Mesenteric fat pad (tissue), 1 donor: Measurements from ENCODE around the gene CPSF7. TPM values are rescaled to one million over a fixed set of nuclear protein-coding genes. Genes with fewer than 3 reads are reported as not detected.
"Not testable (repeated sequence)": the region's sequence is repeated elsewhere in the genome, so short reads cannot be mapped to it uniquely, and the experiment has no call there.

Source experiments
- DNase-seq: peaks from one replicate; pipeline ENCODE4 v3.0.0-alpha.2; 2020; ENCODE audit warnings: low spot score
- total RNA-seq: library from RNA; stranded (reverse); fragmentation: NEBNext Ultra II Directional; extraction: Animal tissue kit (Norgen Biotek cat#: 25700); gene quantifications from one replicate; pipeline ENCODE4 v1.2.1, GENCODE V29; 2021
- donor health status: DM: yes; HTN: yes; CAD: no.

Gene CPSF7
- total RNA-seq, 1 donor from 2014 or later, result 73.0 TPM

DNA sequence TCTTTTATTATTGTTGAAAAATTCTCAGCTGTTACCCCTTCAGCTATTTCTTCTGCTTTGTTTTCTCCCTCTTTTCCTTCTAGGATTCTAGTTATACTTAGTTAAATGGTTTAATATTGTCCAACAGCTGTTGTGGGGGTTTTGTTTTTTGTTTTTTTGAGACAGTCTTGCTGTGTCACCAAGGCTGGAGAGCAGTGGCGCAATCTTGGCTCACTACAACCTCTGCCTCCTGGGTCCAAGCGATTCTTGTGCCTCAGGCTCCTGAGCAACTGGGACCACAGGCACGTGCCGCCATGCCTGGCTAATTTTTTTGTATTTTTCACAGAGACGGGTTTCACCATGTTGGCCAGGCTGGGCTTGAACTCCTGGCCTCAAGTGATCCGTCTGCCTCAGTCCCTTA is 12.8 kb upstream of the CPSF7 start:
- peak; percentile 30 for DNase-seq

DNA sequence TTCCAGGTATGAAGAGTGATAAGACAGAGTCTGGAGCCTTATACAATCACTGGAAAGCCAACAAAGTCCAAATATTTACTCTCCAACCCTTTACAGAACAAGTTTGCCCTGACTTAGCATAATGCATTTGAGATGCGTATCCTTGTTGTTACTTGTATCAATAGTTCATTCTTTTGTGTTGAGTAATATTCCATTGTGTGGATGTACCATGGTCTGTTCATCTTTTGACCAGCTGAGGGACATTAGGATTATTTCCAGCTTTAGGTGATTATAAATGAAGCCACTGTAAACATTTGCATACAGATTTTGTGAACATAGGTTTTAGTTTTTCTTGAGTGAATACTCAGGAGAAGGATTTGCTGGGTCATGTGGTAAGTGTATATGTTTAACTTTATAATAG is 9.8 kb upstream of the CPSF7 start:
- no peak for DNase-seq

DNA sequence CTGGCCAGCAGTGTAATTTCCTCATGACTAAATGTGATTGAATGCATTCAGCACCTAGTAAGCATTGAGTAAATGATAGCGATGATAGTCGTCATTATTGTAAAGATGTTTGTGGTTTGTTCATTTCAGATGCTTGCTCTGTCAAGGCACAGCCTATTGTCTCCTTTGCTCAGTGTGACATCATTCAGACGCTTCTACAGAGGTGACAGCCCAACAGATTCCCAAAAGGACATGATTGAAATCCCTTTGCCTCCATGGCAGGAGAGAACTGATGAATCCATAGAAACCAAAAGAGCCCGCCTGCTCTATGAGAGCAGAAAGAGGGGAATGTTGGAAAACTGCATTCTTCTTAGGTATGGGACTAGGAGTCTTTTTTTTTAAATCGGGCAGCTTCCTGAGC is 7.7 kb upstream of the CPSF7 start:
- no peak for DNase-seq

DNA sequence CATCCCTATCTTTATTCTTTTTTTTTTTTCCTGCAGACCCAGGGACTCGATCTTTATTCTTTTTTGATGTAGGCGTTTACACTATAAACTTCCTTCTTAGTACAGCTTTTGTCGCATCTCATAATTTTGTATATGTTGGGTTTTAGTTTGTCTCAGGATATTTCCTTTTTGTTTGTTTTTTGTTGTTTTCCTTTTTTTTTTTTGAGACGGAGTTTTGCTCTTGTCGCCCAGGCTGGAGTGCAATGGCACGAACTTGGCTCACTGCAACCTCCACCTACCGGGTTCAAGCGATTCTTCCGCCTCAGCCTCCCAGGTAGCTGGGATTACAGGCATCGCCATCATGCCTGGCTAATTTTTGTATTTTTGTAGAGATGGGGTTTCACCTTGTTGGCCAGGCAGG is 1.1 kb upstream of the CPSF7 start:
- not testable (repeated sequence) for DNase-seq

DNA sequence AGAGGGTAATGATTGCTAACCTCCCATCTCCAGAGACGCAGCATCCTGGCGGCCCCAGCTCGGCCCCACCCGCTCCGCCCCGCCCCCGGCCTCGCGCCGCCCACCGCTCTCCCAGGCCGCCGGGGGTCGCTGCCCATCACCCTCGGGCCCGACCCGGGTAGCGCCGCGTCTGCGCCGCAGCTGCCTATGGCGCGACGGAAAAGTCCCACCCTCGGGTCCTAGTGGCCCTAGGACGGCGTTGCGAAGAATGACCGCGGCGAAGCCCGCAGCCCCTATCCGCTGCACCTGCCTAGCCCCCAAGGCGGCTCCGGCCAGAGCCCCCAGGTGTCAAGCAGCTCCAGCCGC is 457 bp downstream of the CPSF7 start:
- DNase-seq, result no peak

DNA sequence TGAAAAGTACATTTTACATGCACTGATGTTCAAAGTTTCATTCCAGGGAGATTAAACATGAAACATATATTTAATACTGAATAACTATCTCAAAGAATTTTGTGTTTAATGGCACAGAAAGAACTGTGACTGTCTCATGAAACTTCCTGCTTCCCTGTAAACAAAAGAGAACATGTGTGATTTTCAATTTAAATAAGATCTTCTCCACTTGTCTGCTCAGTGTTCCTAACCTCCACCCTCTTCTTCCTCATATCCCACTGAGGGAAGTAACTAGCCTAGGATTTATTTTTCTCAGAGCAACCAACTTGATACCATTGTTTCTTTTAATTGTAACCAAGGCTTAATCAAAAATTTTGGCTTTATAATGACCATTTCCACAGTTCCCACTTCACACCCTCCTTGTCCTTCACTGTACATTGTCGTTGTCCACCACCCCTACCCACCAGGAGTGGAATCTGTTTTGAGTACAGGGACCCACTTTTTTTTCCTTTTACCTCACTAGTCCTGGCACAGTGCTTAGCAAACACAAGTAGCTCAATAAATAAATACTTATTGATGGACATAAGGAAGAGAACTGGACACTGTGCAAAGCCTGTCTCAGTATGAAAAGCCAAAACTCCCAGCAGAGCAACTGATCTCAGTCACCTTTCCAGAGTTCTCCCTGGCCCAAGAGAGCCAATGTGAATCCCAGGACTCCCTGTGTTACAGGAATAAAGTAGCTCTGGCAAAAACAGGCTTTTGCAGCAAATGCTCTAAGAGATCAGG is 4.2 kb downstream of the CPSF7 start:
- DNase-seq, result no peak

DNA sequence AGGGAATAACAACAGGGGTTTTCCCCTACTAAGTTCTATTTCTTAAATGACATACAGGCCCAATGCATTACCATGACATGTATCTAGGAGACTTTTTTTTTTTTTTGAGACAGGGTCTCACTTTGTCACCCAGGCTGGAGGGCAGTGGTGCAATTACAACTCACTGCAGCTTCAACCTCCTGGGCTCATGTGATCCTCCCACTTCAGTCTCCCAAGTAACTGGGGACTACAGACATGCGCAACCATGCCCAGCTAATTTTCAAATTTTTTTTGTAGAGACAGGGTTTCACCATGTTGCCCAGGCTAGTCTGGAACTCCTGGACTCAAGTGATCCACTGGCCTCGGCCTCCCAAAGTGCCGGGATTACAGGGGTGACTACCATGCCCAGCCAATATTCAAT is 7.5 kb downstream of the CPSF7 start:
- DNase-seq, result no peak

DNA sequence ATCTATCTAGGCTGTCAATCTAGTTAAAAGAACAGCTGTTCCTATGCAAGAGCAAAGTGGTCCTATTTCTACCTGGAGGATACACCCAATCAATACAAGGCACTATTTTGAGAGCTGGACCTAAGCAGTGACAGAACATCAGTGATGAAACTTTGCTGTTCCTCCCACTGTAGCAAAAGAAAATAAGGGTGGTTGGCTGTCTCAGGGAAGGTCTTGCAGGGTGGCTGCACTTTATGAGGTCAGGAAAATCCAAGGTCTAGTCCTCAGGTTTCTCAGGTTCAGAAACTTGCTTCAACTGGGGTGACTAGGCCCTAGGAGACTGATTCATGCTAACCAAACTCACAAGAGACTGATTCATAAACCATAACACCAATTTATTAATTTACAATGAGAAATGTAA is 11.6 kb downstream of the CPSF7 start:
- no peak for DNase-seq

DNA sequence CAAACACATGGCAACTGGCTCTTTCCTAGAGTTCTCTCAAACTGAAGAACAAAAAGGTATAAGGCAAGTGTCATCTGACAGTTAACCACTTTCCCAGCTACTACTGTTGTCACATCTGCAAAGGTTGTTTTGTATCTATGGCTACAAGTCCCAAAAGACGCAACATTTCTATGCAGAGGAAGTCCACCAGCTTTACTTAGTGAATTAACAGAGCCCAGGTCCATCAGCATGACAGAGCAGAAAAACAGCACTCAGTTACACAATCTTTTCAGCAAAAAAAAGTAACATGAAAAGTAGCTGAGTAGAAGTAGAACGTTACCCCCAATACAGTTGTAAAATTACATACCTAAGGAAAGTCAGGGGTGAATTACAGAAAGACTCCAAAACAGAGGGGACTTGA is 12.1 kb downstream of the CPSF7 start:
- no peak for DNase-seq

DNA sequence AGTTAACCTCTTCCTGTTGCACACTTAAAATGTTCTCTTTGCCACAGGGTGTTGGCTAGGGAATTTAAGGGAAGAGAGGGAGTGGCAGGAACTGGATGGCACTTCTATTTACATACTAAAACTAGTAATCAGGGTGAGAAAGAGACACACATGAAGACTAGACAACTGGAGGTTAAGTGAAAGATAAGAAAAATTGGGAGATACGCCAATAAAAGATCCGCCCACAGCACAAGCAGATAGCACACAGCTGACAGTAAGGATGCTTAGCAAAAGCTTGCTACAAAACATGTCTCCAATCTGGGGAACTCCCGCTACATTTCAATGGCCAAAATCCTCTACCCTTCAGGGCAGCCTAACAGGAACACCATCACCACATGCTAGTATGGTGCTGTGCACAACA is 12.8 kb downstream of the CPSF7 start:
- DNase-seq, result no peak

DNA sequence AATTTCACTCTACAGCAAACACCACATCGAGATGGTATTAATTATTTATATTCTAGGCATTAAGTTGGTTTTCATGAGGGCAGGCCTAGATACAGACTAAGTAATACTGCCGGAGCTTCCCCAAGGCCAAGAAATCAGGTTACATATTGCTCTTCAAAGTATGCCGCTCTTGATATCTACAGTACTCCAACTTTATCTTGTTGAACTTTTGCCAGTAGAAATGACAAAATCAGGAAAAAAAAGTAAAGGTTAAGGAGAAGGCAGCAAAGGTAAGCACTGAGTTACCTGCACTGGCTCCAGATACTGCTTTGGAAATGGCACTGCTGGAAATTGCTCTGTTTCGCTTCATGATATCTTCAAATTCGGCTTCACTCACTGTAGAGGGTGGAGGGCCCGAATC is 14.4 kb downstream of the CPSF7 start:
- no peak for DNase-seq

DNA sequence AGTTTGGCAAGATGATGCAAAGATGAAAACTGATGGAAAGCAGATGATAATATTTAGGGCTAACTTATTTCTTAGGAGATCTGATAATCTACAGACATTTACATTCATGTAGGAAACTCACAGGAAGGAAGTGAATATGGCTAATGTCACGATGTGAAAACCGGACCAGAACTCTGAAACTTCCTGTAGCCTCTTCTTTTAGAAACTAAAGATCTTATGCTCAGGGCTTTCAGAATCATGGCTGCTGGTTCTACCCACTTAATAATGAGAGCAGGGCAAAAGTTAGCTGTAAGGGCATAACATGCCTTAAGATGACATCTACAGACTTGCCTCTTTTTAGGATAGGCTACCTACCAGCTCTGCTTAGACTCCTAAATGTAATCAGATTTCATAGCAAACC is 15.2 kb downstream of the CPSF7 start:
- no peak for DNase-seq

DNA sequence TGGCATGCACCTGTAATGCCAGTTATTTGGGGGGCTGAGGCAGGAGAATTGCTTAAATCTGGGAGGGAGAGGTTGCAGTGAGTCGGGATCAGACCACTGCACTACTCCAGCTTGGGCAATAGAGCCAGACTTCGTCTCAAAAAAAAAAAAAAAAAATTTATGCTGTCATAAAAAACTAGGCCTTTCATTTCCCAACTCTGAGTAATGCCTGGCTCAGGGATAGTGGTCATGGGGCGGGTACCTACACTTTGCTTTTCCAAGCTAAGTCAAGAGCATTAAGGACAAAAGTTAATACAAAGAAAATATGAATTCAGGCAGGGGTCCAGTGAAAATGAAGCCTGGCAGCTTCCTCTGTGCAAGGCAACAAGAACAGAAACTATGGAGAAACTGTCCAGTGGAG is 16.3 kb downstream of the CPSF7 start:
- no peak for DNase-seq

DNA sequence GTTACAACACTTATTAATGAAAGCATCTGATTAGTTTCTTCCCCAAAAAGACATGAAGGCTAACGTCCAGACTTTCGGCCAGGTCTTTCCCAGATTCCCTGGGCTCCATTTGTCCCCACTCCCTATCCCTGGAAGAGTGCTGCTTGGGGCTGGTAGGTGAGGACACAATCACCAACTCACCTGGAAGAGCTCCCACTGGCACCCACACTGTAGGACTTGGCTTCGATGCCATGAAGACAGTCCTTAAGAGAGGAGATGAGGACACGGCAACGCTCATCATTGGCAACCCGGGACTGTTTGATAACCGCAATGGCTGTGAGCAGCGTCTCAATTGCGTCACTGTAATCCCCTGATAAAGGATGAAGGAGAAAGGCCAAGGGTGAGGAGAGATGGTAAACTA is 18.2 kb downstream of the CPSF7 start:
- no peak for DNase-seq

DNA sequence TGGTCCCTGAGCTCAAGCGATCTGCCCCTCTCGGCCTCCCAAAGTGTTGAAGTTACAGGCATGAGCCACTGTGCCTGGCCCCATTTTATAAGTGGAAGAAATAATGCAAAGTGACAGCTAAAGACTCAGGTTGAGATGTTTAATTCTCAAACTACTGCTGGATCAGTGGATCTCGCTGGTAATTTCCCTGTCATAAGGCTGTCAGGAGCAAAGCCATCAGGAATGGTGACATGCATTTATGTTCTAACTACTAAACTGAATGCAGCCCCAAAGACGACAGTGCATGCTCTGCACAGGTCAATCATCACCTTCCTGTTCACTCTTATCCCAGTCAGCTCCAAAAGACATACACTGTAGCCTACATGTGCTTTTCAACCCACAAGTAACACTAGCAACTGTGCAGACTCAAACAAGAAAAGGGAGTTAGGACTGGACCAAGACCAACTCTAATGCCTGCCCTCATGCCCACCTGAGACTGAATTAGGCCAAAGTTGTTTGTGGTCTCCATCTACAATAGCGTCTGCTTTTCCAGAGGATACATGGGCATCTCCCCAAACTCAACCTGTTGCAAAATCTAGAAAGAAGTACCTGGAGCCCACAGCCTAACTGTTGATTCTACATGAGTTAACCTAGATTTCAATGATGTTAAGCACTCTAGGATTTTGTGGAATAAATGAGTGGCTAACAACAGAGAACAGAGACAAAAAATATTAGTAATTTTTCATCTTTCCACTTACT is 22.6 kb downstream of the CPSF7 start:
- no peak for DNase-seq

DNA sequence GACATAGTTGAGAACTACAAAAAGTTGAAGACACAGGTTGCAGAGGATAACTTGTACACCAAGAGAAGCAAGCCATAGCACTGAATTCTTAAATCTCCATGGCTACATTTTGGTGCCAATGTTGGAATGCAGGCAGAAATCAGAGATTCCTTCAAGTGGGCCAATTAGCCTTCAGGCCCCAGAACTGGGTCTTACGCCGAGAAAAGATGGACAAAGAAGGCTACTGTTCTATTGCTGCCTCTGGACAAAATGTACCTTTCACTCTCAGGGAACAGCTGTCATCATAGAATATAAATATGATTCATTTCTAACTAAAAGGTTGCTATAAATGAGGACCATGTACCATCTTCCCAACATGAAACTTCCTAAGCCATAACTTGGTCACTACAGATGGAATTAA is 23.7 kb downstream of the CPSF7 start:
- no peak for DNase-seq

DNA sequence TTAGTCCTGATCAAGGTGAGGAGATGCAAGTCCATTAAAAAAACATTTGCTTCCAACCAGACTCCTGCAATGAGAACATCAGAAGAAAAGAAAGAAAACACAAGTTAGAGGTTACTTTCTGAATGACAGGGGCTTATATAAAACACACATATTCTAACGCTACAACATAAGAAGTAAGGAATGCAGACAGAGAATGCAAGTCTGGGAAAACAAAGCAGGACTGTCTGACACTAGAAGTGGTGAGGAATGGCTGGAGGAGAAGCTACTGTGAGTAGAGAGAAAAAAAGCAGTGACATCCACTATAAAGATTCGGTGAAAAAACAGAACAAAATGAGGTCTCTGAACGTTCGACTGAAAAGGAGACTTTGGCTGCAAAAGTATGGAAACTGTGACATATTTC is 25.1 kb downstream of the CPSF7 start:
- no peak for DNase-seq

DNA sequence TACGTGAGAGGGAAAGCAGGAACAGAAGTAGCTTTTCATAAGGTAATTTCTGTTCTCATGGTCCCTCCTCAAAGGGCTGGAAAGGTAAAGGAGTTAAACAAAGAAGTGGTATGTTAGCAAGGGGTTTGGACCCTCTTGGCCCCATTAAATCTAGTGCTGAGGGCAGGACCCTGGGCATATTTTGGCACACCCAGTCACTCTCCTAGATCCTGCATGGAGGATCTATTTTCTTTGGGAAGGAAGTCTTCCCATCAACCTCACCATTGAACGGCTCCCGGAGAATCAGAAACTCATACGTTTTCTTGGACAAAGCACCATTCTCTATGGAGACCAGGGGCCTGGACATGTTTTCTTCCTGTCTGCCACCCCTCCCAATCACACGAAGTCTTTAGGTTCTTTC is 25.7 kb downstream of the CPSF7 start:
- no peak for DNase-seq

DNA sequence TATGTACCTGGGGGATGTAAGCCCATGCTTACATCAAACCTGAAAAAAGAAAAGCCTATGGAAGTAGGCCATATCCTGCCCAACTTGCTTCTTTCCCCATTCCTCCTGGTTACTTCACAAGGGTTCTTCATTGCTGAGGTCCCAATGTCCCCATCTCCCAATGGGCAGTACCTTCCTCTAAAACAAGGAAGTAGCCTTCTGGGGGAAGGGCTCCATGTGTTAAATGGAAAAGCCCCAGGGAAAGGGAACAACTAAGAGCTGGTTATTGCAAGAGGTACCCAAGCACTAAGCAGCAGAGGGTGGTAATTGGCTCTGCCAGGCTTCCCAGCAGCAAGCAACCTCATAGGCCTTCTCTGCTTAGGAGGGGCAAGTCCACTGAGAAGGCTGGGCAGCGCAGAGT is 26.1 kb downstream of the CPSF7 start:
- no peak for DNase-seq

DNA sequence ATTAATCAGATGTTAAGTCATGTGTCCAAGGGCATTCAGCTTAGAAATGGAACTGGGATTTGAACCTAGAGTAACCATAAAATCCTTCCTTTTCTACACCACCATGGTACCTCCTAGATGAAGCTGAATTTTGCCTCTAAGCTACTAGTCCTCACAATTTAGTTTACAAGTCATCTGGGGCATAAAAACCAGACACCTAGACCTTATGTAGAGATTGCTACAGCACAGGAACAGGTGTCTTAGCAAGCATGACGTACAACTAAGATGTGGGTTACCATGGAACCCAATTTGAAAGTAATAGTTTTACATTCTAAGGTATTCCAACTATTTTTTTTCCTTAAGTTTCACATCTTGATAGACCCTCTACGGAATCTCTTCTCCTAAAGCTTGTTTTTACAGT is 28.2 kb downstream of the CPSF7 start:
- DNase-seq, result no peak

DNA sequence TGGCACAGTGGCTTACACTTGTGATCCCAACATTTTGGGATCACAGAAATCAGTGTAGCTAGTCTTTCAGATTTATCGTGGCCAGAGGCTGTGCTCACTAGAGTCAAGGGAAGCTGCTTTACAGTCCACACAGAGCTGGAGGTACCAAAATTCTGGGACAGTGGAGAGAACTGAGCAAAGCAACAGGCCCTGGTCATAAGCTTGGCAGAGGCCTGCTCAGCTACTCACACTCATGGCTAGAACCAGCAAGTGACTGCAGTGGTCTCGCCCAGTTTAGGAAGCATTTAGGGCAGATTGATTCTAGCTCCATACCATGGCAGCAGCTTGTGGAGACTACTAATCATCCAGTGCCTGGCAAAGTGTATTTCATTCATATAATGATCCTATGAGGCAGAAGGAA is 28.6 kb downstream of the CPSF7 start:
- no peak for DNase-seq

DNA sequence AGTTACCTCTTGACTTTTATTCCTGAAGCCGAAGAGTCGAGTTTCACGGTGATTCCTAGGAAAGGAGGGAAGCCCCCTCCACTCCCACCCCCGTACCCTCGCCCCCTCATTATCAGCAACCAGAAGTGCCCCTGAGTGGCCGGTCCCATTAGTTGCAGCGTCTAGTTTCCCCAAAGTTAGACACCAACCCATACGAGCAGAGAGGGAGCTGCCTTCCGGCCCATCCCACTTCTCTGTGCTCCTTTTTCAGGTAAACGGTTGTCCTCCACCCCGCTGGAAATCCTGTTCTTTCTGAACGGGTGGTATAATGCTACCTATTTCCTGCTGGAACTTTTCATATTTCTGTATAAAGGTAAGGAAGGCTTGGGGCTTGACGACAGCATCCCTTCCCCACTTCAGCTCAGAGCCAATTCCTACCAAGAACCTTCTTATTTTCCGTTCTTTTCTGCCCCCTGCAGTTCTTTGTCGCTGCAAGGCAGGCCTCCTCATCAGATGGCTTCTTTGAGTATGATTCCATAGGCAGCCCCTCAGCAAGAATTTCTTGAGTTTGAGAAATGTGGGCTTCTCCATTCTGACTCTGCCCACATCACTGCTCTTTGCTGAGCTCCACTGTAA is 36.7 kb downstream of the CPSF7 start:
- DNase-seq, result no peak

DNA sequence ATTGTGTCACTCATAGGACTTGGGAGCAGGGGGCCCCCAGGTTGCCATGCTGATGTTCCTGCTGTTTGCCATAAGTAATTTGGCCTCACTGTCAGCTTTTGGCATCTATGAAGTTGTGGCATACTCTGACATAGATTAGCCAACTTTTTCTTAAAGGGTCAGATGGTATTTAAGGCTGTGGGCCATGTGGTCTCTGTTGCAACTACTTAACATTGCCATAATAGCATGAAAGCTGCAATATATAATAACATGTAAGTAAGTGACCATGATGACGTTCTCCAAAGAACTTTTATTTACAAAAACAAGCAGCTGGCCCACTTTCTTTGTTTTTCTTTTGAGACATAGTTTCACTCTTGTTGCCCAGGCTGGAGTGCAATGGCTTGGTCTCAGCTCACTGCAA is 39.6 kb downstream of the CPSF7 start:
- no peak for DNase-seq
